ENCODE data around the gene SUPT3H.

SUPT3H gene

DNA sequence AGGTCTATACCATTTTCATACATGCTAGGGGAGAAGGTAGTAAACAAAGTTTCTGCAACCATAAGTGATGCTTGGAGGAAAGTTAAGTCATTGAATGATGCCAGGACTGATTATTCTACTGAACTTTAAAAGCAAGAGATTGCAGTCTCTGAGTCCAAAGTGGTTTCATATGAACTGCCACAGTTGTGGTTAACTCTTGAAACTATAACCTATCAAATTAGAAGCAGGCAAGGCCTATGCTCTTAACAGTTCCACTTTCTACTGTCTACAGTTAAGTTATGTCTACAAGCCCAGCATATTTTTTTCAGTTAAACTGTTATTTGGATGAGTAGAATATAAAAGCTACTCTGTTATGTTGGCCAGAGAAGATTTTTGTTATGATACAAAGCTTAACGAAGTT lies 376.1 kb downstream of the SUPT3H start:
- no peak overlapping the region for H3K27ac ChIP-seq
- no peak for TF ChIP-seq ZFX (IDR thresholded peaks at IDR 0.05)
- TF ChIP-seq, protein P1, sequence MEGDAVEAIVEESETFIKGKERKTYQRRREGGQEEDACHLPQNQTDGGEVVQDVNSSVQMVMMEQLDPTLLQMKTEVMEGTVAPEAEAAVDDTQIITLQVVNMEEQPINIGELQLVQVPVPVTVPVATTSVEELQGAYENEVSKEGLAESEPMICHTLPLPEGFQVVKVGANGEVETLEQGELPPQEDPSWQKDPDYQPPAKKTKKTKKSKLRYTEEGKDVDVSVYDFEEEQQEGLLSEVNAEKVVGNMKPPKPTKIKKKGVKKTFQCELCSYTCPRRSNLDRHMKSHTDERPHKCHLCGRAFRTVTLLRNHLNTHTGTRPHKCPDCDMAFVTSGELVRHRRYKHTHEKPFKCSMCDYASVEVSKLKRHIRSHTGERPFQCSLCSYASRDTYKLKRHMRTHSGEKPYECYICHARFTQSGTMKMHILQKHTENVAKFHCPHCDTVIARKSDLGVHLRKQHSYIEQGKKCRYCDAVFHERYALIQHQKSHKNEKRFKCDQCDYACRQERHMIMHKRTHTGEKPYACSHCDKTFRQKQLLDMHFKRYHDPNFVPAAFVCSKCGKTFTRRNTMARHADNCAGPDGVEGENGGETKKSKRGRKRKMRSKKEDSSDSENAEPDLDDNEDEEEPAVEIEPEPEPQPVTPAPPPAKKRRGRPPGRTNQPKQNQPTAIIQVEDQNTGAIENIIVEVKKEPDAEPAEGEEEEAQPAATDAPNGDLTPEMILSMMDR (conservative IDR thresholded peaks at IDR 0.05), result no peak

DNA sequence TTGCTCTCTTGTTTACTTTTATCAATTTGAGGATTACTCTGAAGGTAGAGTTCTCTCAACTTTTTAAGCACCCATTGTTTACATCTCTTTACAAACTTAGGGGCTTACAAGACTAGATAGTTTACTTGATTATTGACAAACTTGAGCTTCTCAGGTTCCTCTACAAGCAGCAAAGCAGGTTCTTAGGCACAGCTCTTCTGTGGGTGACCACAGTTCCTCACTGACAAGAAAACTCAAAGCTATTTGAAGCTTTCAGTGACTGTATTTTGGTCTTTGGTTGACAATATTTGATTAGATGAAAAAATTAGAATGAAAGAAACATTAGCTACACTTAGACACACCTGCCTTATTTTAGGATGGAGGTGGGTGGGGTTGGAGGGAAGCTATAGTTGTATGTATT lies 376.9 kb downstream of the SUPT3H start:
- TF ChIP-seq, protein P1 (conservative IDR thresholded peaks at IDR 0.05), result no peak
- no peak for TF ChIP-seq ZFX (IDR thresholded peaks at IDR 0.05)
- H3K27ac ChIP-seq, result no peak overlapping the region

DNA sequence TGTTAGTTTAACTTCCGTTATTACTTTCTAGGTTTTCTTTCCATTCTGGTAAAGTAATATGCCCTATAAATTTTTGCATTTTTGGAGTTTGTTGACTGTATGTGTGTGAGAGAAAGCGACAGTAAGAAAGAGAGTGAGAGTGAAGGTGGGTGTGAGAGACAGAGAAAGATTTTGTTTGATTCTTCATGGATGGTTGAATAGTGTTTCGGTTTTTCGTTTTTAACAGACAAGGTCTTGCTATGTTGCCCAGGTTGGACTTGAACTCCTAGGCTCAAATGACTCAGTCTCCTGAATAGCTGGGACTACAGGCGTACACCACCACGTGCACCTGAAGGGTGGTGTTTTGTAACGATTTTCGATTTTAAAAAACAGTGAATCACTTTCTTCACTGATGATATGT lies 378.7 kb downstream of the SUPT3H start:
- H3K27ac ChIP-seq, result no peak overlapping the region
- TF ChIP-seq, protein P1 (conservative IDR thresholded peaks at IDR 0.05), result no peak
- TF ChIP-seq ZFX (IDR thresholded peaks at IDR 0.05), result no peak

DNA sequence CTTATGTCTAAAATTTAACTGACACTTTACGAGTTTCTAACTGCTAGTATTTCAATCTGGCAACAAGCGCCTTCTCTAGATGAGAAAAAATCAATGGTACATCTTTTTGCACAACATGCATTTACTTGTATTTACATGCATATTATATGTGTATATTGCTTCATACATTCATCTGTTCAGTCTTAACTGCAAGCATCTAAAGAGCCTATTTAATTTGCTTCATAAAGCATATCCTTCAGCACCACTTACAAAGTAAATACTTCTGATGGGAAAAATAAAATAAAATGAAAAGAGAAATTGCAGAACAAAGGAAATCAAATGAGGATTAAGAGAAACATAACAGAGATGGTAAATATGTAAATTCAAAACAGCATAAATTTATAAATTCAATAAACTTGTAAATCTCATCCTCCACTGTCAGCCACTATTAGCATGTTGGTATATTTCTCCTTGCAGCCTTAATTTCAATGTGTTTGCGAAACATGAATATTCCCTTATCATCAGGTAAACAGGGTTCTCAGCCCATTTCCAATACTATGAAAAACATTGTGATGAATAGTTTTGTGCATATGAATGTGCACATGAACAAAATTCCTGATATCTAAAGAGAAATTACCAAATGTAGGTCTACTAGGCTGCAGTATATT lies 382.1 kb downstream of the SUPT3H start:
- no peak for TF ChIP-seq ZFX (IDR thresholded peaks at IDR 0.05)
- TF ChIP-seq, protein P1 (conservative IDR thresholded peaks at IDR 0.05), result no peak
- no peak overlapping the region for H3K27ac ChIP-seq

DNA sequence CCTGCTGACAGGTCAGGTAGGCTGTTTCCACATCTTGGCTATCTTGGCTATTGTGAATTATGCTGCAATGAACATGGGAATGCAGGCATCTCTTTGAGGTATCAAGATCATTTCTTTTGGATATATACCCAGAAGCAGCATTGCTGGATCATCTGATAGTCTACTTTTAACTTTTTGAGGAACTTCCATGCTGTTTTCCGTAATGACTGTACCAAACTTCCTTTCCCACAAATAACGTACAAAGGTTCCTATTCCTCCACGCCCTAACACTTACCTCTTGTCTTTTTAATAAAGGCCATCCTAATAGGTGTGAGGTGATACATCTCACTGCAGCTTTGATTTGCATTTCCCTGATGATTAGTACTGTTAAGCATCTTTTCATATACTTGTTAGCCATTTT lies 388.3 kb downstream of the SUPT3H start:
- no peak overlapping the region for H3K27ac ChIP-seq
- TF ChIP-seq, protein P1 (conservative IDR thresholded peaks at IDR 0.05), result no peak
- no peak for TF ChIP-seq ZFX (IDR thresholded peaks at IDR 0.05)

- TF ChIP-seq, protein P1 (conservative IDR thresholded peaks at IDR 0.05), result no peak
- TF ChIP-seq ZFX (IDR thresholded peaks at IDR 0.05), result no peak
- H3K27ac ChIP-seq, result no peak overlapping the region
Measured at GRCh38 chr6:44985006-44985405, 392.7 kb downstream of the SUPT3H start.

- no peak overlapping the region for H3K27ac ChIP-seq
- TF ChIP-seq, protein P1 (conservative IDR thresholded peaks at IDR 0.05), result no peak
- TF ChIP-seq ZFX (IDR thresholded peaks at IDR 0.05), result no peak
Measured at GRCh38 chr6:44983467-44984365, 394.0 kb downstream of the SUPT3H start.
